SJSA1 (cell line): Measurements from ENCODE around the gene SP100. TPM values are rescaled to one million over a fixed set of nuclear protein-coding genes. Genes with fewer than 3 reads are reported as not detected.

ENCODE experiments used
- DNase-seq, 2 experiments: peaks; one replicate each; pipeline ENCODE4 v3.0.0-alpha.2; 2015 to 2020; ENCODE audit warnings: low spot score in 2 of 2, low read depth in 1 of 2
- H3K27ac ChIP-seq: fragments of 250-450 bp; sonication (Bioruptor Pico); 2 replicates; pipeline ENCODE4 v1.5.1; 2020; ENCODE audit warnings: mild to moderate bottlenecking, moderate library complexity
- H3K27me3 ChIP-seq: fragments of 250-450 bp; sonication (Bioruptor Pico); replicated peaks from 2 replicates; pipeline ENCODE4 v1.5.1; 2020; ENCODE audit warnings: mild to moderate bottlenecking, moderate library complexity
- H3K36me3 ChIP-seq: fragments of 250-450 bp; sonication (Bioruptor Pico); 2 replicates; pipeline ENCODE4 v1.5.1; 2020; ENCODE audit warnings: mild to moderate bottlenecking
- H3K4me1 ChIP-seq: fragments of 250-450 bp; sonication (Bioruptor Pico); replicated peaks from 2 replicates; pipeline ENCODE4 v1.6.1; 2021; ENCODE audit warnings: mild to moderate bottlenecking
- H3K4me3 ChIP-seq: fragments of 250-450 bp; sonication (Bioruptor Pico); 2 replicates; pipeline ENCODE4 v1.5.1; 2020; ENCODE audit warnings: mild to moderate bottlenecking
- H3K9me3 ChIP-seq: fragments of 250-450 bp; sonication (Bioruptor Pico); replicated peaks from 2 replicates; pipeline ENCODE4 v1.5.1; 2020; ENCODE audit warnings: mild to moderate bottlenecking
- total RNA-seq: library from RNA; depleted of rRNA; stranded (reverse); fragments of >200 nt; shearing (Covaris generic); gene quantifications from 2 replicates; pipeline ENCODE4 v1.2.3, GENCODE V29; 2014

The SP100 gene
- total RNA-seq, 1 experiment from 2014 or later: 63.3 TPM

- no peaks in the 10 kb centered on the region for H3K9me3 ChIP-seq
- no peak for DNase-seq
These were observed 5.0 kb upstream of the SP100 start for GRCh38 chr2:230410861-230411569.

GRCh38 chr2:230411570-230412370 lies 4.2 kb upstream of the SP100 start:
- no peaks in the 10 kb centered on the region for H3K27me3 ChIP-seq
- peak overlapping the region; percentile 85 for H3K27ac ChIP-seq
- peak overlapping the region; percentile 58 for H3K4me3 ChIP-seq
- peaks cover 32% of the 10 kb centered on the region for H3K4me1 ChIP-seq
- H3K9me3 ChIP-seq: no peaks in the 10 kb centered on the region
- H3K36me3 ChIP-seq: no peaks in the 10 kb centered on the region; the same call in 1 of the 2 replicates
- peak; percentile 70 to 85 for DNase-seq

More at GRCh38 chr2:230410861-230411569, 5.0 kb upstream of the SP100 start:
- Histone ChIP-seq H3K4me1 (peaks cover 32% of the 10 kb centered on the region), H3K4me3 (peak overlapping the region; percentile 58), H3K36me3 (no peaks in the 10 kb centered on the region; the same call in 1 of the 2 replicates), H3K27ac (peak overlapping the region; percentile 85), H3K27me3 (no peaks in the 10 kb centered on the region)

GRCh38 chr2:230412371-230412711 lies 3.7 kb upstream of the SP100 start:
- Histone ChIP-seq H3K36me3 (no peaks in the 10 kb centered on the region; the same call in 1 of the 2 replicates), H3K9me3 (no peaks in the 10 kb centered on the region), H3K4me3 (peak overlapping the region; percentile 58), H3K27me3 (no peaks in the 10 kb centered on the region), H3K27ac (peak overlapping the region; percentile 85), H3K4me1 (peaks cover 33% of the 10 kb centered on the region)
- no peak for DNase-seq

DNA sequence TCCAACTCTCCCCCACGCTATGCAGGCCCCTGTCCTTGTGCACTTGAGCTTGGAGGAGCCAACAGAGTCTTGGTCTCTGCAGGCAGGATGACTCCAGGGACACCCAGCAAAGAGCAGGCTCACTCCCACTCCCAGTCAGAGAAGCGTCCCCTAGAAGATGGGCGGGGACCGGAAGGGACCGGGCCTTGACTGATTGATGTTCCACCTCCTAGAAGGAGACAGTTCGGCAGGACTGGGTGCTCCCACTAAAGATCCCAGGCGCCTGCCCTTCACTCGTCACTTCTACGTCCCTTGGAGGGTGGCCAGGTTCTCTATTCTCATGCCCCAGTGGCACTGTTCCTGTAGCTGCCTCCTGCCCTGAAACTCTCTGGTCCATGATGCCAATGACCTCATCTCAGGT lies 3.2 kb upstream of the SP100 start:
- H3K27ac ChIP-seq: no peak overlapping the region
- H3K4me3 ChIP-seq: no peak overlapping the region
- H3K4me1 ChIP-seq: peaks cover 37% of the 10 kb centered on the region
- H3K36me3 ChIP-seq: peaks cover 3% of the 10 kb centered on the region
- no peak for DNase-seq
- no peaks in the 10 kb centered on the region for H3K9me3 ChIP-seq
- no peaks in the 10 kb centered on the region for H3K27me3 ChIP-seq

DNA sequence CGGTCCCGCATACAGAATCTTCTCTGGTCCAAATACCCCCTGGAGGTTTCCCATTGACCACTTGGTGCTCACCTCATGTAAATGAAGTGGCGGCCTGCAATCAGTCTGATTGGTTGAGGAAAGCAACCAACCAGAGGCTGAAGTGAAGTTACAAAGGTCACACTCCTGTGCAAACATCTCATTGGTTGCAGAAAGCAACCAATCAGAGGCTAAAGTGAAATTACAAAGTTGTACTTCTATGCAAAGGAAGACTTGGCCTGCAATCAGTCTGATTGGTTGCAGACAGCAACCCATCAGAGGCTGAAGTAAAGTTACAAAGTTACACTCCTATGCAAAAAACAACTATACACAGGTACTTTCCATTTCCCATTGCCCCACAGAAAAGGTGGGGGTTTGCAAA lies 2.5 kb upstream of the SP100 start:
- no peak for DNase-seq
- Histone ChIP-seq H3K36me3 (peaks cover 4% of the 10 kb centered on the region), H3K27me3 (no peaks in the 10 kb centered on the region), H3K9me3 (no peaks in the 10 kb centered on the region), H3K4me3 (no peak overlapping the region), H3K4me1 (peaks cover 37% of the 10 kb centered on the region), H3K27ac (no peak overlapping the region)

GRCh38 chr2:230414302-230414701 lies 1.7 kb upstream of the SP100 start:
- Histone ChIP-seq H3K9me3 (no peaks in the 10 kb centered on the region), H3K36me3 (peaks cover 4% of the 10 kb centered on the region)
- no peak for DNase-seq

DNA sequence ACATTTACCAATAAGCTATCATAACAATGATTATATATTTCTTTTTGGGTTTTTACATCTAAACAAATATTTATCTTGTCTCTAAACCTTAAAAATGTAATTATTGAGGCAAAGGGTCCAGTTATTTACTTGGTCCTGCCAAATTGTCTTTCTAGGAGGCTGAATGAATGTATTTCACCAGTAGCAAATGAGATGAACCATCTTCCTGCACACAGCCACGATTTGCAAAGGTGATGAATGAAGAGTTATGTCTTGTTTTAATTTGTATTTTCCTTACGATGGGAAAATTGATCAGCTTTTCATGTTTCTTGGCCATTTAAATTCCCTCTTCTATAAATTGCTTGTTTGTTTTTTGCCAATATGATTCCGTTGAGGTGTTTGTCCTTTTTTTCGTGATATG lies 1.4 kb downstream of the SP100 start:
- H3K9me3 ChIP-seq: no peaks in the 10 kb centered on the region
- H3K27me3 ChIP-seq: no peaks in the 10 kb centered on the region
- no peak overlapping the region for H3K27ac ChIP-seq
- H3K4me1 ChIP-seq: peaks cover 24% of the 10 kb centered on the region
- DNase-seq: no peak
- H3K36me3 ChIP-seq: peaks cover 5% of the 10 kb centered on the region
- peak overlapping the region; percentile 2; the same call in 1 of the 2 replicates for H3K4me3 ChIP-seq

More at GRCh38 chr2:230414302-230414701, 1.7 kb upstream of the SP100 start:
- Histone ChIP-seq H3K4me3 (no peak overlapping the region), H3K4me1 (peaks cover 38% of the 10 kb centered on the region), H3K27ac (no peak overlapping the region), H3K27me3 (no peaks in the 10 kb centered on the region)

DNA sequence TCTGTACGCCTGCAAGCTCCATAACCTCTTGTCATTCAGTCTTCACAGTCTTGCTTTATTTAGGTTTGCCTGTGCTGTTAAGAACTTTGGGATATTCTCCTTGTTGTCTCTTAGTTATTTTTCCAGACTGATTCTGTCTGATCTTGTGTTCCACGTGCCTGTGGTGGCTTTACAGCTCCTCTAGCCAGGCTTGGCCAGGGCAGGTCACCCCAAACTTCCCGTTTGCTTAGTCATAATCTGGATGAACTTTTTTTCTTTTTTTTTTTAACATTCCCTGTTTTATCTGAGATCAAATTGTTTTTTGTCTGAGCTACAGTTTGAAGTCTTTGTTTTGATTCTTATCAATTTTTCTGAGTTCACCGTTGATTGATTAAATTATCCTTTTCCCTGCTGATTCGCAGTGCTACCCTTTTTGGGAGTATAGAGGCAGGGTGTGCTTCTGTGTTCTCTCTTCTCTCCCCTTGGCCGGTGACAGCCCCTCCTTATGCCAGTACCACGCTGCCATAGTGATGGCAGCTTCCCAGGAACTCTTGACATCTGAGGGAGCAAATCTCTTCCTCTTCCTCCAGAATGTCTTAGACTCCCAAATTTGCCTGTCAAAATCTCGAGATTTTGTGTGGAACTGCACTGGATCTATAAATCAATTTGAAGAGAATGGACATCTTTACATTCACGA lies 2.5 kb downstream of the SP100 start:
- Histone ChIP-seq H3K4me1 (peaks cover 22% of the 10 kb centered on the region), H3K27me3 (no peaks in the 10 kb centered on the region), H3K36me3 (peaks cover 8% of the 10 kb centered on the region), H3K27ac (peak overlapping the region; percentile 2; the same call in 1 of the 2 replicates), H3K4me3 (no peak overlapping the region), H3K9me3 (no peaks in the 10 kb centered on the region)
- no peak for DNase-seq

DNA sequence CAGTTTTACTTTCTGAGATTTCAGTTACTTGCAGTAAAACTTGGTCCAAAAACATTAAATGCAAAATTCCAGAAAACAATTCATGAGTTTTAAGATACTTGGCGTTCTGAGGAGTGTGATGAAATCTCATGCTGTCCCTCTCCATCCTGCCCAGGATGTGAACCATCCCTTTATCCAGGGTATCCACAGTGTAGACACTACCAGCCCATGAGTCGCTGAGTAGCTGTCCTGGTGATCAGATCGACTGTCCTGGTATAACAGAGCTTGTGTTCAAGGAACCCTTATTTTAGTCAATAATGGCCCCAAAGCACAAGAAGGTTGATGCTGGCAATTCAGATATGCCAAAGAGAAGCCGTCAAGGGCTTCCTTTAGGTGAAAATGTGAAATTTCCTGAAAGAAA lies 3.2 kb downstream of the SP100 start:
- no peak for DNase-seq
- no peak overlapping the region for H3K27ac ChIP-seq
- H3K4me3 ChIP-seq: no peak overlapping the region
- H3K27me3 ChIP-seq: no peaks in the 10 kb centered on the region
- H3K9me3 ChIP-seq: no peaks in the 10 kb centered on the region
- H3K36me3 ChIP-seq: peaks cover 11% of the 10 kb centered on the region
- peaks cover 29% of the 10 kb centered on the region for H3K4me1 ChIP-seq

DNA sequence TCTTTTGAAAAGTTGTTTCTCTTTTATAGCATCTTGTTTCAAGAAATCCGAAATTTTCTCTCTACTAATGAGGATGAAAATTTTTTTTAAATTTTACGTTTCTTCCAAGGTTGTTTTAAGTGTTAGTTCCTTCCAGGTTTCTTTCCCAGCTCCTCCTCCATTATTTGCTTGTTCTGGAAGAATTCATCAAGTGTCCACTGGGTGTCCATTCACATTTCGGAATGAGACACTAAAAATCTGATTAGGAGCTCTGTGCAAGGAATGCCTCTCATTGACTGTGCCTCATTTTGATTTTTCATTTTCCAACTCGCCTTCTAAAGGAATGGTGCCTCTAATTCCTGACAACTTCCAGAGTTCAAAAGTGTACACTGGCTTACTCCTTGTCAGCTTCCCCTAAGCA lies 6.1 kb downstream of the SP100 start:
- Histone ChIP-seq H3K9me3 (no peaks in the 10 kb centered on the region), H3K27ac (no peak overlapping the region), H3K4me3 (no peak overlapping the region), H3K27me3 (no peaks in the 10 kb centered on the region), H3K36me3 (peaks cover 14% of the 10 kb centered on the region), H3K4me1 (peaks cover 26% of the 10 kb centered on the region)
- DNase-seq: no peak

DNA sequence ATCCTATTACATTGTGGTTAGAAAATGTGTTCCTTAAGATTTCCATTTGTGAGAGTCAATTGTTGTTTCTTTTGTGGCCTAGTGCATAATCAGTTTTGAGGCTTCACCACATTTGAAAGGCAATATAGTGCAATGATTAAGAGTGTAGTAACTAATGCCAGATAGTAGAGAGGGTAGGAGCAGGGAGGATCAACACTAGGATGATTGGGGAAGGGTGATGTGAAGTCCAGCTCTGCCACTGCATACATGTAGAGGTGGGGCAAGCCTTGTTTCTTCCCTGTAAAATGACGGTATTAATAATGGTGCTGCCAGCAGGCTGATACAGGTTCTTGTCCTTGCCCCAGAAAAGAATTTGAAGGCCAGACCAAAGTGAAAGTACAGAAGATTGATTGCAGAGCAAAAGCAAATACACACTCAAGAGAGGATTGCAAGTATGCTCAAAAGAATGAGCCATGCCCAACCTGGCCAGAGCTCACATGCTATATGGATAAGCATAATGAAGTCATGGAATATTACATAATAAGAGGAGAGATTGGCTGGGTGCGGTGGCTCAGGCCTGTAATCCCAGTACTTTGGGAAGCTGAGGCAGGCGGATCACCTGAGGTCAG lies 8.0 kb downstream of the SP100 start:
- Histone ChIP-seq H3K27ac (no peak overlapping the region), H3K27me3 (no peaks in the 10 kb centered on the region), H3K4me1 (peaks cover 10% of the 10 kb centered on the region), H3K36me3 (peaks cover 18% of the 10 kb centered on the region), H3K9me3 (no peaks in the 10 kb centered on the region), H3K4me3 (no peak overlapping the region)
- DNase-seq: peak in 1 of 2 experiments; percentile 43

GRCh38 chr2:230425377-230425776 lies 9.4 kb downstream of the SP100 start:
- Histone ChIP-seq H3K27ac (no peak overlapping the region), H3K36me3 (peaks cover 26% of the 10 kb centered on the region), H3K4me1 (peaks cover 10% of the 10 kb centered on the region), H3K4me3 (no peak overlapping the region), H3K27me3 (no peaks in the 10 kb centered on the region), H3K9me3 (no peaks in the 10 kb centered on the region)
- DNase-seq: no peak

DNA sequence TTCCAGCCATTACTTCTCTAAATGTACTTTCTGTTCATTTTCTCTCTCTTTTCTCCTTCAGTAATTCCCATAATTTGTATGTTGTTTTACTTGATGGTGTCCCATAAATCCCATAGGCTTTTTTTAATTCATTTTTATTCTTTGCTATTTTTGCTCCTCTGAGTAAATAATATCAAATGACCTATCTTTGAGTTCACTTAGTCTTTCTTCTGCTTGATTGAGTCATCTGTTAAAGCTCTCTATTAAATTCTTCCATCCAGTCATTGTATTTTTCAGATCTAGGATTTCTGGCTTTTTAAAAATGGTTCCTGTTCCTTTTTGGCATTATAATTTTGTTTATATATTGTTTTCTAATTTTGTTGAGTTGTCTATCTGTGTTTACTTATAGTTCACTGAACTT lies 13.5 kb downstream of the SP100 start:
- no peak for DNase-seq
- Histone ChIP-seq H3K27ac (no peak overlapping the region), H3K4me1 (no peaks in the 10 kb centered on the region), H3K9me3 (no peaks in the 10 kb centered on the region), H3K36me3 (peaks cover 16% of the 10 kb centered on the region), H3K27me3 (no peaks in the 10 kb centered on the region), H3K4me3 (no peak overlapping the region)
